ENCODE data around the gene RAPGEF2. TPM values are rescaled to one million over a fixed set of nuclear protein-coding genes. Genes with fewer than 3 reads are reported as not detected.

Gene RAPGEF2
- total and polyA plus RNA-seq, 7 donors = 4.6 to 35.2 (median 20.4) TPM

DNA sequence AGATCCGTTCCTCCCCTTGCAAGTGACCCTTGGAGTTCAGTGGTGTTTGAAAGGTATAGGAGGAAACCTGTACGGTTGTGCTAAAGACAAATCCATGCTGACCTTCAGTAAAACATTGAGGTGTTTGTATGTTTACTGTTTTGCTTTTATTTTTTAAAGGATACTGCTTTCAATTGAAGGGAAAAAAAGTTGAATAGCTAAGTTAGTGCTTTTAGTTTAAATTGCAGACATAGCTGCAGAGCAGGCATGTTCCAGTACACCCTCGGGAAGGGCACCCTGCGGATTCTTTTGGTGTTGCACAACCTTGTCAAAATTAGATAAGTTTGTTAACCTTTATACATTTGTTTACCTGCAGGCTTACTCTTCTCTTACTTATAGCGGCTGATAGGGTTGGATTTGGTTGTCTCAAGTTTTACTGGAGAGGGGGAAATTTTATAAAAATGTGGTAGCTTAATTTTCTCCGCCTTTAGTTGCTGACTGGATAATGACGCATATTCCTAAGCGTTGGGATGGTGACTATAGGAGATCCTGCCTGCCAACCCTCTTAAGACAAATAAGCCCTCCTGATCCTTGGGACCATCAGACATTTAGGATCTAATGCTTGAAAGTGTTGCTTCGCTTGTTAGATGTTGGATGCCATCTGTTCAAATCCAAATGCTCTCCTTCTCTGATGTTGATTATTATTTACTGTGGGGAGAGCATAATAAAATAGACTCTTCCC, 2.0 kb downstream of the RAPGEF2 start:
- no peaks in the 10 kb centered on the region for H3K36me3 ChIP-seq (ENCODE audit: insufficient read depth in 1 of 2, low read depth in 1 of 2)
- DNase-seq (no peak), ATAC-seq (no peak)
- H3K4me1 ChIP-seq = peaks cover 46% of the 10 kb centered on the region
- peak overlapping the region; percentile 99 for H3K4me3 ChIP-seq
- 11 to 12% (median 12%) methylated on average over 9 of the region's 9 CpGs for WGBS, 3 donors
- no peaks in the 10 kb centered on the region for H3K9me3 ChIP-seq
- TF ChIP-seq, protein P1, sequence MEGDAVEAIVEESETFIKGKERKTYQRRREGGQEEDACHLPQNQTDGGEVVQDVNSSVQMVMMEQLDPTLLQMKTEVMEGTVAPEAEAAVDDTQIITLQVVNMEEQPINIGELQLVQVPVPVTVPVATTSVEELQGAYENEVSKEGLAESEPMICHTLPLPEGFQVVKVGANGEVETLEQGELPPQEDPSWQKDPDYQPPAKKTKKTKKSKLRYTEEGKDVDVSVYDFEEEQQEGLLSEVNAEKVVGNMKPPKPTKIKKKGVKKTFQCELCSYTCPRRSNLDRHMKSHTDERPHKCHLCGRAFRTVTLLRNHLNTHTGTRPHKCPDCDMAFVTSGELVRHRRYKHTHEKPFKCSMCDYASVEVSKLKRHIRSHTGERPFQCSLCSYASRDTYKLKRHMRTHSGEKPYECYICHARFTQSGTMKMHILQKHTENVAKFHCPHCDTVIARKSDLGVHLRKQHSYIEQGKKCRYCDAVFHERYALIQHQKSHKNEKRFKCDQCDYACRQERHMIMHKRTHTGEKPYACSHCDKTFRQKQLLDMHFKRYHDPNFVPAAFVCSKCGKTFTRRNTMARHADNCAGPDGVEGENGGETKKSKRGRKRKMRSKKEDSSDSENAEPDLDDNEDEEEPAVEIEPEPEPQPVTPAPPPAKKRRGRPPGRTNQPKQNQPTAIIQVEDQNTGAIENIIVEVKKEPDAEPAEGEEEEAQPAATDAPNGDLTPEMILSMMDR (IDR thresholded peaks at IDR 0.05) = no peak
- H3K27ac ChIP-seq = peak overlapping the region; percentile 54
- intact Hi-C loops (cut with DNase I) = loop anchor here (5.0 kb wide), 3 partner anchors 37 to 338 kb away; partner anchors contain the start of gene FNIP2 (in 1 of the 2)
- H3K27me3 ChIP-seq (ENCODE audit: insufficient read depth in 3 of 3, low read length in 2 of 3) = no peaks in the 10 kb centered on the region

DNA sequence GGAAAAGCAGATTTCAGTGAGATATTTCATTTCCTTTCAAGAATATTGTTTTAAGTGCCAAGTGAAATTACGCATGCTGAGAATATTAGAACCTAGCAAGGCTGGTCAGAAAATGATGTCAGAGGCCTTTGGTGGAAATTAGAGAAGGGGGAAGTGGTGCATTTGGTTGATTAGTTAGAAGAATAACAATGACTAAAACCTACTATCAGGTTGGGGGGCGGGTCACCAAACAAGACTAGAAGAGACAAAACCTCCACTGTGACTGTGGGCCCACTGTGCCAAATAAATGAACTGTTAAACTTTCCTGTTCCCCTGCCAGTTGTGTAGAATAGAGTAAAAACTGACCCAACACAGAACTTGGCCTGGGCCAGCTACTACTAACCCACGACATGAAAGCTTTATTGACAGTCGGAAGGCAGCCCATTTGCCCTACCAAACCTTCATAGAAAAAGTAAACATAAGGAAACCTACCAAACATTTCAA, 2.9 kb downstream of the RAPGEF2 start:
- 32 to 51% (median 32%) methylated on average over 4 of the region's 4 CpGs for WGBS, 3 donors
- ATAC-seq (no peak), DNase-seq (no peak)
- Histone ChIP-seq H3K27me3 (ENCODE audit: insufficient read depth in 3 of 3, low read length in 2 of 3) (no peaks in the 10 kb centered on the region), H3K36me3 (ENCODE audit: insufficient read depth in 1 of 2, low read depth in 1 of 2) (no peaks in the 10 kb centered on the region), H3K4me1 (peaks cover 53% of the 10 kb centered on the region), H3K27ac (peak overlapping the region; percentile 54), H3K9me3 (no peaks in the 10 kb centered on the region), H3K4me3 (peak overlapping the region; percentile 99)
- intact Hi-C loops (cut with DNase I) = no loop called here
- TF ChIP-seq, protein P1 (IDR thresholded peaks at IDR 0.05) = no peak

DNA sequence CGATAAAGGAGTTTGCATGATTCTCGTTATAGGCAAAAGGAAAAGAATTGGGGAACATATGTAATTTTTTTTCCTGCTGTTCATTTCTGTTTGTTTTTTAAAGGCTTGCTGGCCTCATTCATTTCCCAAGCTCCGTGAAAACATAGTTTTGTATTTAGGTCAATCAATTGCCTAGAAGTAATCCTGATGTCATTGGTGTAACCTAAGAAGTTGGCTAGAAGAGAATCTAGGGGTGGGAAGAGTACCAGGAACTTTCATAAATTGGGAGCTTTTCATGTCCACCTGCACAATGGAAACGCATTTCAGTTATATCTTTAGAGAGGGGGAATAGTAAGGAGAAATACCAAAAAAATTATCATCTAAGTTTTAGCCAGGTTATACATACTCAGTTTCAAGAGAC, 3.8 kb downstream of the RAPGEF2 start:
- Histone ChIP-seq H3K27me3 (ENCODE audit: insufficient read depth in 3 of 3, low read length in 2 of 3) (no peaks in the 10 kb centered on the region), H3K36me3 (ENCODE audit: insufficient read depth in 1 of 2, low read depth in 1 of 2) (no peaks in the 10 kb centered on the region), H3K9me3 (no peaks in the 10 kb centered on the region), H3K27ac (peak overlapping the region; percentile 19), H3K4me1 (peaks cover 61% of the 10 kb centered on the region), H3K4me3 (peak overlapping the region; percentile 99)
- TF ChIP-seq, protein P1 (IDR thresholded peaks at IDR 0.05) = no peak
- intact Hi-C loops (cut with DNase I) = no loop called here
- DNase-seq (no peak), ATAC-seq (no peak)
- WGBS, 3 donors = 40 to 45% (median 43%) methylated on average over 4 of the region's 4 CpGs

DNA sequence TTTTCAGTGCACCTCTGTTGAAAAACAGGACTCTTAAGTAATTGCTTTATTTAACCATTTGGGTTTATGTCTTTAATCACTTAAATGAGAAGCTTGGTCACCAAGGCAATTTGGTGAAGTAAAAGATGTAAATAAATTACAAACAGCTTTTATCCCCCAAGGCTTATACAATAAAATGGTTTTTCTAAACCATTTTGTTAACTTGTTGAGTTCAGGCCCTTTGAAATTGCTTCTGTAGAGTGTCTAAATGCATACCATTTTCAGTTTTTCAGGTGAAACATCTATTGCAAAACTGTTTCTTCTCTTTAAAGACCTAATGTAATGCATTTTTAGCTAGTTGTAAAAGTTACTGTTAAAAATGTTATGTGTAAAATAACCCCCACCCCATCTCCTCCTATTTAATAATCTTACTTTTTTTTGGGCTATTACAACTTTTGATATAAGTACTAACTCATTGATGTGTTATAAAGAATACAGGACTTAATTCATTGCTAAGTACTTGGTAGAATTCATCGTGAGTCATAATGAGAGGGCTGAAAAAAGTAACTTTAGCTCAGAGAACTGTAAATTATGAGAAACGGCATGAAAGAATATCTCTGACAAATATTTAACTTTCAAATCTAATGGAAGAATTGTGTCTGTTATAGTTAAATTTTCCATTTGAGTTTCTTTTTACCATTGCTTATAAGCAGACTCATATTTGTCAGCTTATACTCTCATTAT, 4.5 kb downstream of the RAPGEF2 start:
- H3K9me3 ChIP-seq = no peaks in the 10 kb centered on the region
- H3K4me1 ChIP-seq = peaks cover 61% of the 10 kb centered on the region
- TF ChIP-seq, protein P1 (IDR thresholded peaks at IDR 0.05) = no peak
- intact Hi-C loops (cut with DNase I) = no loop called here
- DNase-seq (no peak), ATAC-seq (no peak)
- H3K27ac ChIP-seq = no peak overlapping the region
- no peaks in the 10 kb centered on the region for H3K36me3 ChIP-seq (ENCODE audit: insufficient read depth in 1 of 2, low read depth in 1 of 2)
- H3K27me3 ChIP-seq (ENCODE audit: insufficient read depth in 3 of 3, low read length in 2 of 3) = no peaks in the 10 kb centered on the region
- 17 to 44% (median 18%) methylated on average over 2 of the region's 2 CpGs for WGBS, 3 donors
- H3K4me3 ChIP-seq = peak overlapping the region; percentile 99
